ENCODE data around the gene SDHB. TPM values are rescaled to one million over a fixed set of nuclear protein-coding genes. Genes with fewer than 3 reads are reported as not detected.
A peak's percentile ranks its signal among the peaks of the same experiment; 100 is the strongest.

SDHB gene
- total RNA-seq, 1 experiment from 2014 or later: 212 TPM

GRCh38 chr1:17046334-17046657 is 7.5 kb downstream of the SDHB start:
- no peak overlapping the region for H3K27ac ChIP-seq (ENCODE audit: low read length)
- H3K4me3 ChIP-seq (ENCODE audit: low read depth in 2 of 2, low read length in 2 of 2): no peak overlapping the region
- peaks cover 24% of the 10 kb centered on the region for H3K36me3 ChIP-seq (ENCODE audit: control insufficient read depth, insufficient read depth, low read length)
- TF ChIP-seq POLR2AphosphoS5 (IDR thresholded peaks at IDR 0.05; ENCODE audit: low read depth, low read length) (no peak), REST (IDR thresholded peaks at IDR 0.05; ENCODE audit: insufficient read depth in 1 of 2, low read depth in 2 of 2, low read length in 1 of 2) (no peak), CTCF (IDR thresholded peaks at IDR 0.05) (no peak), SIN3A (IDR thresholded peaks at IDR 0.05; ENCODE audit: borderline replicate concordance, insufficient read depth, low read depth, low read length) (no peak), TCF7L2 (IDR thresholded peaks at IDR 0.05; ENCODE audit: low read depth, low read length) (no peak)
- intact Hi-C loops (cut with micrococcal nuclease; ENCODE audit: unreplicated experiment) (loop anchor here (5.0 kb wide), 1 partner anchor 94 kb away; no protein-coding TSS in a partner anchor), in situ Hi-C loops (cut with HindIII; ENCODE audit: low pct_unique_long_range_greater_than_20kb, low sequenced_read_pairs) (no loop called here)
- ATAC-seq (no peak), DNase-seq (ENCODE audit: low read depth, low spot score) (no peak)
- BruUV-seq (replicated peaks): no TSS peak
- 0 out of 2 replicates have a peak, but pooled peaks cover 7% of the 10 kb centered on the region for H3K4me1 ChIP-seq (ENCODE audit: control insufficient read depth, insufficient read depth, low read length)
- no peaks in the 10 kb centered on the region for H3K9me3 ChIP-seq (ENCODE audit: control insufficient read depth, insufficient read depth, low read depth, low read length)
- CTCF ChIA-PET: no interaction called here
- H3K27me3 ChIP-seq (ENCODE audit: control insufficient read depth, insufficient read depth, low read length): no peaks in the 10 kb centered on the region
- POLR2A ChIA-PET: interaction anchor here (0.5 kb wide), 1 partner anchor 95 kb away, joined by 3 read pairs; no protein-coding TSS in a partner anchor

GRCh38 chr1:17045634-17046333 is 8.0 kb downstream of the SDHB start:
- H3K27ac ChIP-seq (ENCODE audit: low read length): no peak overlapping the region
- no peaks in the 10 kb centered on the region for H3K27me3 ChIP-seq (ENCODE audit: control insufficient read depth, insufficient read depth, low read length)
- BruUV-seq (replicated peaks): no TSS peak
- no peak overlapping the region for H3K4me3 ChIP-seq (ENCODE audit: low read depth in 2 of 2, low read length in 2 of 2)
- in situ Hi-C loops (cut with HindIII; ENCODE audit: low pct_unique_long_range_greater_than_20kb, low sequenced_read_pairs): no loop called here
- DNase-seq (ENCODE audit: low read depth, low spot score): no peak
- ATAC-seq: 0 out of 2 replicates have a peak, but pooled peaks have one; percentile 46
- ChIA-PET CTCF (no interaction called here), POLR2A (interaction anchor here (0.5 kb wide), 1 partner anchor 94 kb away, joined by 3 read pairs; no protein-coding TSS in a partner anchor)
- H3K9me3 ChIP-seq (ENCODE audit: control insufficient read depth, insufficient read depth, low read depth, low read length): no peaks in the 10 kb centered on the region
- intact Hi-C loops (cut with micrococcal nuclease; ENCODE audit: unreplicated experiment): loop anchor here (5.0 kb wide), 1 partner anchor 93 kb away; no protein-coding TSS in a partner anchor
- TF ChIP-seq TCF7L2 (IDR thresholded peaks at IDR 0.05; ENCODE audit: low read depth, low read length): no peak
- TF ChIP-seq CTCF (IDR thresholded peaks at IDR 0.05): peak; percentile 76; the same call in 1 of the 2 replicates
- H3K4me1 ChIP-seq (ENCODE audit: control insufficient read depth, insufficient read depth, low read length): 0 out of 2 replicates have a peak, but pooled peaks cover 5% of the 10 kb centered on the region
- H3K36me3 ChIP-seq (ENCODE audit: control insufficient read depth, insufficient read depth, low read length): peaks cover 19% of the 10 kb centered on the region
